ENCODE measurements around the gene NCKAP5. TPM values are rescaled to one million over a fixed set of nuclear protein-coding genes. Genes with fewer than 3 reads are reported as not detected.

NCKAP5 gene
- total RNA-seq, 2 experiments from 2014 or later = not detected

DNA sequence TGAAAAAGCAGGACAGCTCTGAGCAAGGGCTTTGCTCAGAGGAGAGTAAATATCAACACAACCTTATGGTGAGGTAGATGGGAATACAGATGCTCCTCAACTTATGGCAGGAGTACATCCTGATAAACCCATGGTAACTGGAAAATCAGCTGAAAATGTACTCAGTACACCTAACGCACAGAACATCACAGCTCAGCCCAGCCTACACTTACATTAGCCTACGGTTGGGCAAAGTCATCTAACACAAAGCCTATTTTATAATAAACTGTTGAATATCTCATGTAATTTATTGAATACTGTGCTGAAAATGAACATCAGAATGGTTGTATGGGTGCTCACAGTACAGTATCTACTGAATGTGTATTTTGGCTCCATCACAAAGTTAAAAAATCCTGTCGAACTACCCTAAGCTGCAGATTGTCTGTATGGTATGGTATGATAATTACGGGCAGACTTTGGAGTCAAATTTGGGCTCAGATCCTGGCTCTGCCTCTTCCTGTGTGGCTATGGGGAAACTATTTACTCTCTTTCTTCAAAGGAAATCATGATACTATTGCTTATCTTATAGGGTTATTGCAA, 778.0 kb downstream of the NCKAP5 start:
- CTCF ChIA-PET = no interaction called here

GRCh38 chr2:132789066-132789465, 779.2 kb downstream of the NCKAP5 start:
- intact Hi-C loops (cut with micrococcal nuclease) = no loop called here
- no peaks in the 10 kb centered on the region for H3K9me3 Mint-ChIP-seq
- TF ChIP-seq, protein P1, sequence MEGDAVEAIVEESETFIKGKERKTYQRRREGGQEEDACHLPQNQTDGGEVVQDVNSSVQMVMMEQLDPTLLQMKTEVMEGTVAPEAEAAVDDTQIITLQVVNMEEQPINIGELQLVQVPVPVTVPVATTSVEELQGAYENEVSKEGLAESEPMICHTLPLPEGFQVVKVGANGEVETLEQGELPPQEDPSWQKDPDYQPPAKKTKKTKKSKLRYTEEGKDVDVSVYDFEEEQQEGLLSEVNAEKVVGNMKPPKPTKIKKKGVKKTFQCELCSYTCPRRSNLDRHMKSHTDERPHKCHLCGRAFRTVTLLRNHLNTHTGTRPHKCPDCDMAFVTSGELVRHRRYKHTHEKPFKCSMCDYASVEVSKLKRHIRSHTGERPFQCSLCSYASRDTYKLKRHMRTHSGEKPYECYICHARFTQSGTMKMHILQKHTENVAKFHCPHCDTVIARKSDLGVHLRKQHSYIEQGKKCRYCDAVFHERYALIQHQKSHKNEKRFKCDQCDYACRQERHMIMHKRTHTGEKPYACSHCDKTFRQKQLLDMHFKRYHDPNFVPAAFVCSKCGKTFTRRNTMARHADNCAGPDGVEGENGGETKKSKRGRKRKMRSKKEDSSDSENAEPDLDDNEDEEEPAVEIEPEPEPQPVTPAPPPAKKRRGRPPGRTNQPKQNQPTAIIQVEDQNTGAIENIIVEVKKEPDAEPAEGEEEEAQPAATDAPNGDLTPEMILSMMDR (IDR thresholded peaks at IDR 0.05) = no peak
- no peaks in the 10 kb centered on the region for H3K36me3 Mint-ChIP-seq (ENCODE audit: low read depth)
- CTCF ChIA-PET = no interaction called here
- H3K27me3 Mint-ChIP-seq = no peaks in the 10 kb centered on the region
- no peak overlapping the region for H3K4me3 Mint-ChIP-seq
- DNase-seq (no peak), ATAC-seq (no peak)
- H3K27ac Mint-ChIP-seq = no peak overlapping the region
- H3K4me1 Mint-ChIP-seq (ENCODE audit: low read depth) = no peaks in the 10 kb centered on the region
- POLR2A ChIA-PET = no interaction called here

More for the DNA sequence above, 778.0 kb downstream of the NCKAP5 start:
- Mint-ChIP-seq H3K9me3 (no peaks in the 10 kb centered on the region), H3K27me3 (no peaks in the 10 kb centered on the region), H3K36me3 (ENCODE audit: low read depth) (no peaks in the 10 kb centered on the region), H3K27ac (no peak overlapping the region), H3K4me3 (no peak overlapping the region), H3K4me1 (ENCODE audit: low read depth) (no peaks in the 10 kb centered on the region)
- intact Hi-C loops (cut with micrococcal nuclease) = no loop called here
- ATAC-seq (no peak), DNase-seq (no peak)
- TF ChIP-seq, protein P1 (IDR thresholded peaks at IDR 0.05) = no peak
- POLR2A ChIA-PET = no interaction called here

GRCh38 chr2:132788310-132788838, 779.9 kb downstream of the NCKAP5 start:
- DNase-seq (no peak), ATAC-seq (no peak)
- intact Hi-C loops (cut with micrococcal nuclease) = no loop called here
- H3K27me3 Mint-ChIP-seq = no peaks in the 10 kb centered on the region
- H3K27ac Mint-ChIP-seq = no peak overlapping the region
- H3K4me1 Mint-ChIP-seq (ENCODE audit: low read depth) = no peaks in the 10 kb centered on the region
- POLR2A ChIA-PET = no interaction called here
- no peaks in the 10 kb centered on the region for H3K36me3 Mint-ChIP-seq (ENCODE audit: low read depth)
- H3K4me3 Mint-ChIP-seq = no peak overlapping the region
- TF ChIP-seq, protein P1 (IDR thresholded peaks at IDR 0.05) = no peak
- CTCF ChIA-PET = no interaction called here
- H3K9me3 Mint-ChIP-seq = no peaks in the 10 kb centered on the region

DNA sequence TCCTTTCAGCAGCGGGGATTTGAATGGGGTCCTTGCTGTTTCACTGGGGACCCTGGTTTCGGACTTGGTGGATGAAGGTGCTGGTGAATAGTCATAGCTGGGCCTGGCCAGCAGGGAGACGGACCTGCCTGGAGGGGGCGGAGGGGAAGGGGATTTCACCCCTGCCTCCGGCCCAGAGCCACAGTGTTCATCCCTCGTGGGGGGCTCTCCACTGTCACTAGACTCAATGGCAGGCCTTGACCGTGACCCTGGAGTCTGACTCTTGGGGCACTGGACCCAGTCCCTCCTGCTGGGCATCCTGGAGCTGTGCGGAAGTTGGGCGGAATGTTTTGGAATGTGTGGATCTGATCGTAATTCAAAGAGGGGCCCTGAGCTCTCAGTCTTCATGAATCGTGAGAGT, 784.4 kb downstream of the NCKAP5 start:
- no peaks in the 10 kb centered on the region for H3K27me3 Mint-ChIP-seq
- no peak overlapping the region for H3K4me3 Mint-ChIP-seq
- ChIA-PET POLR2A (no interaction called here), CTCF (no interaction called here)
- DNase-seq = no peak
- H3K36me3 Mint-ChIP-seq (ENCODE audit: low read depth) = no peaks in the 10 kb centered on the region
- ATAC-seq = no peak
- H3K27ac Mint-ChIP-seq = no peak overlapping the region
- no peaks in the 10 kb centered on the region for H3K9me3 Mint-ChIP-seq
- TF ChIP-seq, protein P1 (IDR thresholded peaks at IDR 0.05) = no peak
- intact Hi-C loops (cut with micrococcal nuclease) = no loop called here
- no peaks in the 10 kb centered on the region for H3K4me1 Mint-ChIP-seq (ENCODE audit: low read depth)

- Mint-ChIP-seq H3K27ac (no peak overlapping the region), H3K36me3 (ENCODE audit: low read depth) (no peaks in the 10 kb centered on the region), H3K4me1 (ENCODE audit: low read depth) (no peaks in the 10 kb centered on the region), H3K9me3 (no peaks in the 10 kb centered on the region), H3K27me3 (no peaks in the 10 kb centered on the region), H3K4me3 (no peak overlapping the region)
- DNase-seq (no peak), ATAC-seq (no peak)
- TF ChIP-seq, protein P1 (IDR thresholded peaks at IDR 0.05) = no peak
- intact Hi-C loops (cut with micrococcal nuclease) = no loop called here
- ChIA-PET POLR2A (no interaction called here), CTCF (no interaction called here)
These were observed 786.0 kb downstream of the NCKAP5 start for GRCh38 chr2:132782176-132782783.
